Activated CD4-positive, alpha-beta memory T cell treated with anti-CD3 and anti-CD28 coated beads, Interleukin-2, amount 10 ng/mL, durations not matched to agents 7 days and 5 days (primary cell): ENCODE measurements around the gene UNC45B. TPM values are rescaled to one million over a fixed set of nuclear protein-coding genes. Genes with fewer than 3 reads are reported as not detected.

Source experiments
- CTCF ChIA-PET: fragments of 350-600 bp; sonication (Branson Sonifier 250); formaldehyde crosslinking; loops from one replicate; lab custom pipeline; 2021; ENCODE audit warnings: antibody characterized with exemption, inconsistent platforms; lab: Charles Lee
- POLR2A ChIA-PET: fragments of 350-600 bp; sonication (Branson Sonifier 250); formaldehyde crosslinking; loops from one replicate; lab custom pipeline; 2021; ENCODE audit warnings: antibody characterized with exemption; lab: Charles Lee
- DNase-seq: peaks from one replicate; pipeline ENCODE4 v3.0.0-alpha.2; 2020
- H3K27ac Mint-ChIP-seq: one replicate; pipeline ENCODE4 v1.8.0; 2021; ENCODE audit warnings: mild to moderate bottlenecking, mixed read lengths
- H3K27me3 Mint-ChIP-seq: one replicate; pipeline ENCODE4 v1.8.0; 2021; ENCODE audit warnings: mixed read lengths
- H3K36me3 Mint-ChIP-seq: one replicate; pipeline ENCODE4 v1.8.0; 2021; ENCODE audit warnings: low read depth, mixed read lengths
- H3K4me1 Mint-ChIP-seq: one replicate; pipeline ENCODE4 v1.8.0; 2021; ENCODE audit warnings: mixed read lengths
- H3K4me3 Mint-ChIP-seq: one replicate; pipeline ENCODE4 v1.8.0; 2021; ENCODE audit warnings: mild to moderate bottlenecking, mixed read lengths
- H3K9me3 Mint-ChIP-seq: one replicate; pipeline ENCODE4 v1.8.0; 2021; ENCODE audit warnings: mixed read lengths
- total RNA-seq, 2 experiments: library from RNA; stranded (reverse); gene quantifications; one replicate each; pipeline ENCODE4 v1.2.3, GENCODE V29; 2021

The UNC45B gene
- total RNA-seq, 2 experiments from 2014 or later = 0.18 to 0.25 TPM

DNA sequence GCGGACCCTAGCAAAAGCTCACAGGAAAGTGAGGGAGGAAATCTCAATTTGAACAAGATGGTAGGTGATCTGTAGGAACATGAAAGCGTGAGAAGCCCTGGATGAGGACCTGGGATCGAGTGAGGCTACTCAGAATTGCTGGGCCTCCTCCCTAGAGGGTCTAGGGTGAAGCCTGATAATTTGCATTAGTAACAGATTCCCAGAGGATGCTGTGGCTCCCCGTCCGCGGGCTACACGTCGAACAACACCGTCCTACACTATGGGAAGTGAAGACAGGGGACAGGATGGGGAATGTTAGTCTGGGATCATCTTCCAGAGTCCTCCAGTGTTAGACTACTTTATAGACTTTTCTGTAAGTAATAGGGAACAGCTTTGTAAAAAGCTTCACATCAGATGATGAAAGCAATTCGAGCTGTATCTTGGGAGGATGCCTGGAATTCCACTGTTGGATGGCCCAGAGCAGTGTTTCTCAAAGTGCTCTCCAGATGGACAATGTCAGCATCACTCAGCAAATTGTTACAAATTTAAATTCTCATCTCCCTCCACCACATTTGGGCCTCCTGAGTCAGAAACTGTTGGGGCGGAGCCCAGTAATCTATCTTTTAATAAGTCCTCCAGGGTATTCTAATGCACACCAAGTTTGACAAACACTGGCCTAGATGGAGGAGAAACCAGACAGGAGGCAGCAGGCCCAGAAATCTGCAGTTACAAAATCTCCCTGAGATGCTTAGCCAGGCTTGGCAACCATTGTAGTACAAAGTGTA, 19.7 kb upstream of the UNC45B start:
- Mint-ChIP-seq H3K27ac (no peak overlapping the region), H3K4me3 (no peak overlapping the region), H3K9me3 (no peaks in the 10 kb centered on the region), H3K36me3 (peaks cover 5% of the 10 kb centered on the region), H3K4me1 (no peaks in the 10 kb centered on the region), H3K27me3 (no peaks in the 10 kb centered on the region)
- DNase-seq = no peak
- CTCF ChIA-PET = interaction anchor here (0.6 to 0.9 kb wide), 3 partner anchors 8 to 487 kb away, joined by 3 to 5 read pairs (median 3); no protein-coding TSS in a partner anchor
- POLR2A ChIA-PET = interaction anchor here (0.7 to 1.7 kb wide), 4 partner anchors 8 to 21 kb away, joined by 3 to 5 read pairs (median 4); partner anchors contain the start of gene RAD51D

DNA sequence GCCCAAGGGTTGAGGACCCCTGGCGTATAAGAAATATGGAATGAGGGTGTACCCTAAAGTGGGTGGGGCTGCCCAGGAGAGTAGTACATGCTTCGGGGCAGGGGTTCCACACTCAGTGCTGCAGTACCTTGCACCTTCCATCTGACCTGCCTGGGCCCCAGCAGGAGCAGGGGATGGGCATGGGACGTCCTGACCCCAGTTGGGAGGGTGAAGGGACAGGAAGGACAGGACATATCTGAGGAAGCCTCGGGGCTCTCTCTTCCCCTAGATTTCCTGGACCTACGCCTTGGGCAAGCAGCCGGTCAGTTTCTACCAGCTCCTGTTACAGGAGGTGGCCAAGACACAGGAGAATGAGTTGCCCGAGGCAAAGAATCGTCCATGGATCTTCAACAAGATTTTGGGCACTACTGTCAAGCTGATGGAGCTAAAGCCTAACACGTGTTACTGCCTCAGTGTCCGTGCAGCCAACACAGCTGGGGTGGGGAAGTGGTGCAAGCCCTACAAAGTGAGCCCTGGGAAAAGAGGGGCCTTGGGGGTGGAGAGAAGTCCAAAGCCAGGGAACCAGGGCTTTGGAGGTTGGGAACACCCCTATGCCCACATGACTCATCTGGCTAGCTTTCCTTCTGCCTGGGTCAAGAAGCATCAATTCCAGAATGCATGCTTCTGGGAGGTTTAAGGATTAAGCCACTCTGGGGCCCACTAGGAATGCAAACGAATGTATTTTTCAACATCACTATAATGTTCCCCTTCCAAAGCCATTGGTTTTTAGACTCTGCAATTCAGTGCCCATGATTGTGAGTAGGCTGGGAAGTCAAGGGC, 18.3 kb upstream of the UNC45B start:
- no peaks in the 10 kb centered on the region for H3K9me3 Mint-ChIP-seq
- no peak overlapping the region for H3K4me3 Mint-ChIP-seq
- DNase-seq = no peak
- H3K27ac Mint-ChIP-seq = no peak overlapping the region
- ChIA-PET CTCF (interaction anchor here (0.9 kb wide), 2 partner anchors 9 to 10 kb away, joined by 3 to 5 read pairs; no protein-coding TSS in a partner anchor), POLR2A (interaction anchor here (0.8 to 1.3 kb wide), 4 partner anchors 10 to 108 kb away, joined by 3 read pairs; no protein-coding TSS in a partner anchor)
- peaks cover 14% of the 10 kb centered on the region for H3K36me3 Mint-ChIP-seq
- no peaks in the 10 kb centered on the region for H3K27me3 Mint-ChIP-seq
- no peaks in the 10 kb centered on the region for H3K4me1 Mint-ChIP-seq

DNA sequence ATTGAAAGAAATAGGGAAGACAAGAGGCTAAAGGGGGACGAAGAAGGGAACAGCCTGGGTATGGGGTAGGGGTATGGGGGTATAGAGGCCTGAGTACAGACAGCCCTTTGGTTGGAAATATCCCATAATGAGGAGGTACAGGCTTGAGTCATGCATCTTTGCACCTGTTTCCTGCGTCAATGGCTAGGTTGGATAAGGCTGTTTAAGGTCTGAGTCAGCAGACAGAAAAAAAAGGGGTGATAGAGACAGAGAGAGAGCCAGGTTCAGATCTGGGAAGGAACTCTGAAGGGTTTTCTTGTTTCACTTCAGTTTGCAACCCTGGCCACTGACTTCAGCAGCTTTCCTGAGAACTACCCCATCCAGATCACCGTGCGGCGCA, 17.7 kb upstream of the UNC45B start:
- H3K4me3 Mint-ChIP-seq = no peak overlapping the region
- H3K27ac Mint-ChIP-seq = no peak overlapping the region
- no peaks in the 10 kb centered on the region for H3K9me3 Mint-ChIP-seq
- CTCF ChIA-PET = no interaction called here
- no peaks in the 10 kb centered on the region for H3K4me1 Mint-ChIP-seq
- H3K27me3 Mint-ChIP-seq = no peaks in the 10 kb centered on the region
- peaks cover 18% of the 10 kb centered on the region for H3K36me3 Mint-ChIP-seq
- POLR2A ChIA-PET = interaction anchor here (0.8 to 1.3 kb wide), 5 partner anchors 9 to 108 kb away, joined by 3 read pairs; no protein-coding TSS in a partner anchor
- no peak for DNase-seq

DNA sequence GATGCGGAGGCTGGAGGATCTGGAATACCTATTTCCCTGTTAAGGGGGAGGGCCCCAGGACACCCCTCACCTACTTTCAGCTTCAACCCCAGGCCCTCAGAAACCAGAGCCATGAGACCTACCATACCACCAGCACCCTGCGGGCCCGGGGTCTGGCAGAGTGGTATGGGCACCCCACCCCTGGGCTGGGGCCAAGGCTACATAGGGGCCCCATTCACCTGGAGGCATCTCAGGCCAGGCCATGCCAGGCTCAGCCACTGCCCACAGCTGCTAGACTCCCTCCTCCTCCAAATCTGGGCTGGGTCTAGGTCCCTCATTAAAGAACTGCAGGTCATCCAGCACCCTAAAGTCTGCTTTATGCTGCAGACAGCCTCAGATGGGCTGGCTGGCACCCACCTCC, 17.2 kb upstream of the UNC45B start:
- Mint-ChIP-seq H3K27ac (no peak overlapping the region), H3K4me1 (no peaks in the 10 kb centered on the region), H3K36me3 (peaks cover 23% of the 10 kb centered on the region), H3K27me3 (no peaks in the 10 kb centered on the region), H3K4me3 (no peak overlapping the region), H3K9me3 (no peaks in the 10 kb centered on the region)
- no peak for DNase-seq
- ChIA-PET POLR2A (interaction anchor here (1.0 to 2.3 kb wide), 3 partner anchors 9 to 83 kb away, joined by 3 to 14 read pairs (median 3); partner anchors contain the start of gene NLE1), CTCF (interaction anchor here (0.9 to 1.4 kb wide), 3 partner anchors 11 to 13 kb away, joined by 3 to 5 read pairs (median 5); partner anchors contain the start of gene RAD51D)

DNA sequence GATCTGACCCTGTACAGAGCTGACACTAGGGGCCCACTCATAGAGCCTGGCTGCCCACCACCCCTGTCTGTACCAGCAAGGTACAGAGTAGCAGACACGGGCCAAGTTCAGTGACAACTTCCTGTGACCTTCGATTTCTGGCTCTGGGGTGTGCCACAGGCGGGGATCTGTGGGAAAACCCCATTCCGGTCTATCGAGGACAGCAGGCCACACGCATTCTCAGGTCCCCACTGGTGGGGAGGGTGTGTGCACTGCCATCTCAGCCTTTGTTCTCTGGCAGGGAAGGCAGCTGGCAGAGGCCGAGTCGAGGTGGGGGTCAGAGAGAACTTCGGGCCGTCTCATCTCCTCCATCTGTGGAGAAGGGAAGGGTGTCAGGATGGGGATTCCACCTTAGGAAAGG, 15.5 kb upstream of the UNC45B start:
- Mint-ChIP-seq H3K4me1 (no peaks in the 10 kb centered on the region), H3K27me3 (no peaks in the 10 kb centered on the region), H3K27ac (no peak overlapping the region), H3K9me3 (no peaks in the 10 kb centered on the region), H3K4me3 (no peak overlapping the region), H3K36me3 (peaks cover 37% of the 10 kb centered on the region)
- DNase-seq = no peak
- ChIA-PET CTCF (no interaction called here), POLR2A (interaction anchor here (2.3 kb wide), 1 partner anchor 9 kb away, joined by 14 read pairs; the partner anchor contains the start of gene NLE1)

DNA sequence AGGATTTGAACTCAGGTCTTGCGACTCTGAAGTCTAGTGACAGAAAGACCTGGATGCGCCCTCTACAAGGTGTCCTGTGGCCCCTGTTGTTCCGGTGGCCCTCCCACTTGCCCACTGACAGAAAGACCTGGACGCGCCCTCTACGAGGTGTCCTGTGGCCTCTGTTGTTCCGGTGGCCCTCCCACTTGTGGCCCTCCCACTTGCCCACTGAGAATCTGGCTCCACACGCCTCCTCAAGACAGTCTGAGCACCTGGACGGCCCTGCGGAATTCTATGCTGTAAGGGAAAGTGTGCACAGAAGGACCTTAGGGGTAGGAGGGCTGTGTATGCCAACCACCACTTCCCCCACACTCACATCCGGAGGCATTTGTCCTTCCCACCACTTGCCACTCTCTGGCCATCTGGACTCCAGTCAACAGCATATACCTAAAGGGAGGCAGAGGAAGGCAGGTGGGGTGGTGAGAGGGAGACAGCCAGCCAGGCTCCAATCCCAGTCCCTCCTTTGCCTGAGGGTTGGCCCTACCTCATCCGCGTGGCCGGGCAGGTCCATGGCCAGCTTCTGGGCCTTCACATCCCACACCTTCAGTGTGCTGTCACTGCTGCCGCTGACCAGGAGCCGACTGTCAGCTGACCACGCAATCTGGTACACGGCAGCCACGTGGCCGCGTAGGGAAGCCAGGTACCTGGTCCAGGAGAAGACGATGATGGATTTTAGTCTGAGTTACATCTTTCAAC, 14.6 kb upstream of the UNC45B start:
- no peak overlapping the region for H3K27ac Mint-ChIP-seq
- H3K27me3 Mint-ChIP-seq = no peaks in the 10 kb centered on the region
- DNase-seq = no peak
- peaks cover 43% of the 10 kb centered on the region for H3K36me3 Mint-ChIP-seq
- POLR2A ChIA-PET = no interaction called here
- no peaks in the 10 kb centered on the region for H3K9me3 Mint-ChIP-seq
- H3K4me1 Mint-ChIP-seq = no peaks in the 10 kb centered on the region
- H3K4me3 Mint-ChIP-seq = no peak overlapping the region
- CTCF ChIA-PET = no interaction called here

DNA sequence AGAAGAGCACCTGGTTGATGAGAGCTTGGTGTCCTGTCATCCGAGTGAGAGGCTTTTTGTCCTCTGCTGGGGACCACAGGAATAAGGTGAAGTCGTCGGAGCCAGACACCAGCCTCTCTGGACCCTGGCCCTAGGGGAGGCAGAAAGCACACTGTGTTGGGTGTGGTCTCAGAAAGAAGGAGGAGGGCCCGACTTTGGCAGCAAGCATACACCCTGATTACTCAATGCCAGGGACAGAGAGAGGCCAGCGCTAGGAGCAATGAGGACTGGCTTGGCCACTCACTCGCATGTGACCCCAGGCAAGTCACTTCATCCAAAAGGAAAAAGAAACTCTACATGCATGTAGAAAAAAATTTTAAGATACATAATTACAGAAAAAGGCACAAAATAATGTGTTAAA, 12.3 kb upstream of the UNC45B start:
- no peak overlapping the region for H3K27ac Mint-ChIP-seq

DNA sequence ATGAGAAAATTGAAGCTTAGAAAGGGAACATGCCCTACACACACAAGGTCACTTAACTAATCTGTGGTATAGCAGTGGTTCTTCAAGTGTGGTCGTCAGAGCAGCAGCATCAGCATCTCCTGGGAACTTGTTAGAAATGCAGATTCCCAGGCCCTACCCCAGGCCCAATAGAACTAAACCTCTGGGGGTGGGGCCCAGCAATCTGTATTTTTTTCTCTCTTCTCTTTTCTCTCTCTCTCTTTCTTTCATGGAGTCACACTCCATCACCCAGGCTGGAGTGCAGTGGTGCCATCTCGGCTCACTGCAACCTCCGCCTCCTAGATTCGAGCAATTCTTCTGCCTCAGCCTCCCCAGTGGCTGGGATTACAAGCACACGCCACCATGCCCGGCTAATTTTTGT, 9.4 kb upstream of the UNC45B start:
- Mint-ChIP-seq H3K27ac (no peak overlapping the region), H3K4me1 (peaks cover 24% of the 10 kb centered on the region), H3K27me3 (no peaks in the 10 kb centered on the region), H3K9me3 (no peaks in the 10 kb centered on the region), H3K36me3 (peaks cover 49% of the 10 kb centered on the region), H3K4me3 (no peak overlapping the region)
- no peak for DNase-seq
- POLR2A ChIA-PET = interaction anchor here (1.6 kb wide), 1 partner anchor 11 kb away, joined by 5 read pairs; no protein-coding TSS in a partner anchor
- CTCF ChIA-PET = interaction anchor here (0.8 kb wide), 1 partner anchor 20 kb away, joined by 3 read pairs; no protein-coding TSS in a partner anchor

More for the DNA sequence above, 12.3 kb upstream of the UNC45B start:
- H3K4me1 Mint-ChIP-seq = peaks cover 9% of the 10 kb centered on the region
- CTCF ChIA-PET = interaction anchor here (1.5 kb wide), 1 partner anchor 15 kb away, joined by 4 read pairs; no protein-coding TSS in a partner anchor
- POLR2A ChIA-PET = no interaction called here
- no peak for DNase-seq
- no peaks in the 10 kb centered on the region for H3K27me3 Mint-ChIP-seq
- peaks cover 52% of the 10 kb centered on the region for H3K36me3 Mint-ChIP-seq
- H3K4me3 Mint-ChIP-seq = no peak overlapping the region
- H3K9me3 Mint-ChIP-seq = no peaks in the 10 kb centered on the region

DNA sequence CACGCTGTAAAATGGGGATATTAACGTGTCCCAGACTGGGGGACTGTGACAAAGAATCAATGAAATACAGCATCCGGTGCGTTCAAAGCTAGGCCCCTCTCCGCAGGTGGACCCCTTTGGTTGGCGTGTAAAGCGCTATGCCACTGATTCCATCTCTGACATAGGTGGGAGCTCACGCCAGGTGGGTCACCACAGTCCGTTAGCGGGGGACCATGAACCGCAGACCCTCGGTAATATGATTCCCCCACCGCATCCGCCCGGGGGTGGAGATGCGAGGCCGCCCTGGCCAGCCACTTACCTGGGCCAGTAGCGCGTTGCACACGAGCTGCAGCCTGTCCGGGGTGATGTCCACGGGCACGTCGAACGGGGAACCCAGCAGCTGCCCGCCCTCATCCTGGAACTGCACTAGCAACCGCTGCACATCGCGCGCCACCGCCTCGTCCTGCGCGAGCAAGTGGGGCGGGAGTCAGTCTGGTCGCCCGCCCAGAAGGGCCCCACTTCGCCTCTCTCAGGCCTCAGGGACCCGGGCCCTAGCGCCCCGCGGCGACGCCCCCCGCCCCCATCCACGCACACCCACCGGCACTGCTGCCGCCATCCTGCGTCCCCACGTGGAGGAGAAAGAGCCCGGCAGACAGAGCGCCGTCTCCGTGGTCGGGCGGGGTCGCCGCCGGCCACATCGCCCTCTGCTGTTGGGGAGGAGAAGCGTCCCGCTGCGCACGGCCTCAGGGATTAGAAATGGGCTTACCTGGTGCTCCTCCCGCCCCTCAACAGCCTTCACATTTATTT, 5.7 kb upstream of the UNC45B start, which contains the start of gene NLE1:
Gene NLE1, minus strand, starts transcription at position 623 of the 786 bp plus-strand sequence. Its CDS starts 28 bp downstream, at position 595.
- Mint-ChIP-seq H3K9me3 (no peaks in the 10 kb centered on the region), H3K4me3 (peak within 1 kb of the TSS; percentile 77), H3K27me3 (no peaks in the 10 kb centered on the region), H3K36me3 (peaks cover 19% of the 10 kb centered on the region), H3K27ac (peak within 1 kb of the TSS; percentile 65), H3K4me1 (peaks cover 30% of the 10 kb centered on the region)
- ChIA-PET POLR2A (interaction anchor here (0.7 to 5.6 kb wide), 20 partner anchors 11 to 437 kb away, joined by 3 to 83 read pairs (median 4); partner anchors contain the start of genes CCT6B, SLFN12L, SLFN5 and ZNF830), CTCF (interaction anchor here (0.7 to 2.2 kb wide), 15 partner anchors 11 to 622 kb away, joined by 3 to 14 read pairs (median 4); partner anchors contain the start of genes RAD51D and SLFN5)
- peak; percentile 89 for DNase-seq

DNA sequence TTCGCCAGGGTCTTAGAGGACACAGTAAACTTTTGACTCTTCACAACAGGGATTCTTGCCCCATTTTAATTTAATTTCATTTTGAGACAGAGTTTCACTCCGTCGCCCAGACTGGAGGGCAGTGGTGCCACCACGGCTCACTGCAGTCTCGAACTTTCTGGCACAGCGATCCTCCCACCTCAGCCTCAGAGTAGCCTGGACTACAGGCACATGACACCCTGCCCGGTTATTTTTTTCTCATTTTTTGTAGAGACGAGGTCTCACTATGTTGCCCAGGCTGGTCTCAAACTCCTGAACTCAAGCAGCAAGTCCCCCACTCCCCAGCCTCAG, 5.2 kb upstream of the UNC45B start:
- DNase-seq = no peak
- Mint-ChIP-seq H3K4me1 (peaks cover 30% of the 10 kb centered on the region), H3K27me3 (no peaks in the 10 kb centered on the region), H3K36me3 (peaks cover 14% of the 10 kb centered on the region), H3K27ac (peak overlapping the region; percentile 65), H3K4me3 (peak overlapping the region; percentile 77), H3K9me3 (no peaks in the 10 kb centered on the region)
- ChIA-PET CTCF (interaction anchor here (0.9 to 1.5 kb wide), 2 partner anchors 18 to 389 kb away, joined by 4 to 5 read pairs; no protein-coding TSS in a partner anchor), POLR2A (interaction anchor here (0.8 to 5.6 kb wide), 9 partner anchors 11 to 437 kb away, joined by 3 to 83 read pairs (median 10); partner anchors contain the start of genes CCT6B, SLFN12L, SLFN5 and ZNF830)

DNA sequence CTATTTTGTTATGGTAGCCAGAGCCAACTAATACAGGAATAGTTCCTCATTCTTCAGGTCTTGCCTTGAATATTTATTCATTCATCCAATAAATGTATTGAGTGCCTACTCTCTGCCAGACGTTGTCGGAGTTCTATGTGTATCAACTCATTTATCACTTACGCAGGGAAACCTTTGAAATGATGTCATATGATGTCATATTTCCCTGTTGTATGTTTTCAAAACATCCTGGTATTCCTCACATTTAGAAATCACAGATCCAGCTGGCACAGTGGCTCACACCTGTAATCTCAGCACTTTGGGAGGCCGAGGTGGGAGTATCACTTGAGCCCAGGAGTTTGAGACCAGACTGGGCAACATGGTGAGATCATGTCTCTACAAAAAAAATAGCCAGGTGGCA, 2.8 kb upstream of the UNC45B start:
- DNase-seq = no peak
- Mint-ChIP-seq H3K27ac (no peak overlapping the region), H3K4me1 (peaks cover 23% of the 10 kb centered on the region), H3K27me3 (no peaks in the 10 kb centered on the region), H3K4me3 (no peak overlapping the region), H3K9me3 (no peaks in the 10 kb centered on the region), H3K36me3 (no peaks in the 10 kb centered on the region)
- CTCF ChIA-PET = no interaction called here
- POLR2A ChIA-PET = interaction anchor here (0.6 to 5.6 kb wide), 2 partner anchors 69 to 97 kb away, joined by 3 to 83 read pairs; partner anchors contain the start of gene SLFN5
